Esophagus squamous epithelium (tissue), 5 donors: Measurements from ENCODE around the gene TREX2. TPM values are rescaled to one million over a fixed set of nuclear protein-coding genes. Genes with fewer than 3 reads are reported as not detected.

Experiments
- DNase-seq: peaks from one replicate; lab custom pipeline; 2025; lab: John Stamatoyannopoulos, UW
- H3K27ac ChIP-seq, 4 donors: fragments of 200-600 bp; sonication (generic); one replicate each; pipeline ENCODE4 v1.5.1; 2016 to 2019; ENCODE audit warnings: mild to moderate bottlenecking in 1 of 4
- H3K27me3 ChIP-seq, 4 donors: fragments of 200-600 bp; sonication (generic); 1 replicate in 3 of 4; 2 replicates in 1 of 4; pipeline versions ENCODE4 v1.5.1 to v1.6.0; 2017 to 2021; ENCODE audit warnings: antibody characterized with exemption in 1 of 4
- H3K36me3 ChIP-seq, 3 donors: fragments of 200-600 bp; sonication (generic); one replicate each; pipeline ENCODE4 v1.5.1; 2016 to 2019
- H3K4me1 ChIP-seq, 3 donors: fragments of 200-600 bp; sonication (generic); one replicate each; pipeline ENCODE4 v1.5.1; 2017 to 2019
- H3K4me3 ChIP-seq, 4 donors: fragments of 200-600 bp; sonication (generic); 1 replicate in 3 of 4; 2 replicates in 1 of 4; pipeline ENCODE4 v1.5.1; 2016 to 2019; ENCODE audit warnings: mild to moderate bottlenecking in 2 of 4, moderate library complexity in 1 of 4
- H3K9me3 ChIP-seq, 3 donors: fragments of 200-600 bp; sonication (generic); one replicate each; pipeline ENCODE4 v1.5.1; 2016 to 2019
- CTCF ChIP-seq, 6 experiments: fragments of 450-650 bp in 4 of 6; fragments of 200-600 bp in 2 of 6; sonication (generic) in 2 of 6; IDR thresholded peaks; one replicate each; pipeline ENCODE4 v1.5.1; 2016 to 2019; ENCODE audit warnings: antibody characterized with exemption in 6 of 6, mild to moderate bottlenecking in 4 of 6, moderate library complexity in 4 of 6
- POLR2A ChIP-seq, 4 donors: fragments of 450-650 bp; IDR thresholded peaks; one replicate each; pipeline ENCODE4 v1.6.1; 2017; ENCODE audit warnings: antibody characterized with exemption in 4 of 4, mild to moderate bottlenecking in 4 of 4, moderate library complexity in 3 of 4
- WGBS, 2 donors: methylation state at CpG; one replicate each; pipeline ENCODE4 v1.1.5; 2018; 5-methylcytosine and 5-hydroxymethylcytosine counted together
- intact Hi-C: fragments of 100-400 bp; cut with DNase I; formaldehyde crosslinking; loops from one replicate; pipeline ENCODE4 v1.15.0; 2022
- total RNA-seq, 4 donors: library from RNA; depleted of rRNA; stranded (reverse); fragments of >200 nt; gene quantifications; one replicate each; pipeline ENCODE4 v1.1.0, GENCODE V29; 2016
- donor health status: DM: yes; HTN: yes; CAD: no.

The TREX2 gene
- total RNA-seq, 4 donors from 2014 or later = 1.4 to 6.6 (median 4.3) TPM

DNA sequence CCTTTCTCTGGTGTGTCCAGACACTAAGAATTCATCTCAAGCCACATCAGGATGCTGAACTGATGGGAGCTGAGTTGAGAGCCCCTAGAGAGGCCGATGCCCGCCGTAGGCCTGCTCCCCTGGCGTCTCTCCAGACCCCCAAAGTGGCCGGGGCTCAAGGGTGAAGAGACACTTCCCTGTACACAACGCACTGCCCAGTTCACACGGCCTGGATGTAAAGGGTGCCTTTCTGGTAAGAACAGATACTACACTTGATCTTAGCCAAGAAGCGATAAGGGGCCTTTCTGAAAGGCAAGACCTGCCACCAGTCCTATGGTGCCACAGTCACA lies 5.1 kb upstream of the TREX2 start:
- H3K4me3 ChIP-seq = no peak overlapping the region
- no peak for TF ChIP-seq POLR2A (IDR thresholded peaks at IDR 0.05)
- TF ChIP-seq CTCF (IDR thresholded peaks at IDR 0.05) = no peak
- H3K36me3 ChIP-seq = peaks cover 0 to 49% (median 0%) of the 10 kb centered on the region in 3 donors
- H3K9me3 ChIP-seq = no peaks in the 10 kb centered on the region
- H3K27ac ChIP-seq = no peak overlapping the region
- no peaks in the 10 kb centered on the region for H3K27me3 ChIP-seq
- 89 to 100% methylated on average over 1 to 6 of the region's 8 CpGs for WGBS, 2 donors
- intact Hi-C loops = no loop called here
- no peak for DNase-seq
- peaks cover 0 to 1% (median 0%) of the 10 kb centered on the region in 3 donors for H3K4me1 ChIP-seq

DNA sequence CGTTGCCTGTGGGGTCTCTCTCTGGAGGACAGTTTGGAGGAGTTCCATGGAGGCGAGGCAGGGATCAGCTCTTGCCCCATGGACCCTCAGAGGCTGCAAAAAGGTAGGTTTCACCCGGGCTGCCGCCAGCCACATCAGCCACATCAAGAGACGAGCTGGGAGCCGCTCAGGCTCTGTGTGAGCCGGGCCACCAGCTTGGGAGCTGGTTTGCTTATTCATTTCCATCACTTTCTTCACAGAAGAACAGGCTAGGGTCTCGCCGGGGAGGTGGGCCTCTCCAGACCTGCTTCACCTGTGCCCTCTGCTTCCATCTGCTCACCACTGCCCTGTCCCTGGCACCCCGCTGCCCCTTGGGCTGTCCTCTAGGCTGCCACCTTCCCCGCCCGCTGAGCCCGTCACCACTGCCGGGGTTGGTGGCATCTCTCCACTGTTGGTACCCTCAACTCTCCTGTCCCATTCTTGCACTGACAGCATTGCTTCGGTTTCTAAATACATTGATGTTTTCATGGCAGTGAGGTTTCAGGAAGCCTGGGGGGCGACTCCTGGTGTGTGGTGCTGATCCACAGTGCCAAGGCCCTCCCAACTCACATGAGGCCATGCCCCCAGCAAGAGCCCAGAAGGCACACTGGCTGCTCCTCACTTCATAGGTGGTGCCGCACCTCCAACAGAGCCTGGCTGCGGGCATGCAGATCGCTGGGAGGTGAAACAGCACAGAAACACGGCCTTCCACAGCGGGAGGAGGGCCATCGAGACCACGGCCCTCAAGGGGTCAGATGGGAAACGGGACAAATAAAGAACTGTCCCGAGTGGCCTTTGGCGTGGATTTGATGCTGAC lies 4.5 kb upstream of the TREX2 start:
- TF ChIP-seq POLR2A (IDR thresholded peaks at IDR 0.05) (no peak), CTCF (IDR thresholded peaks at IDR 0.05) (no peak)
- WGBS, 2 donors = 80 to 100% methylated on average over 3 to 22 of the region's 26 CpGs
- DNase-seq = no peak
- no peak overlapping the region for H3K4me3 ChIP-seq
- H3K9me3 ChIP-seq = no peaks in the 10 kb centered on the region
- intact Hi-C loops = no loop called here
- H3K27ac ChIP-seq = no peak overlapping the region
- H3K27me3 ChIP-seq = no peaks in the 10 kb centered on the region
- no peaks in the 10 kb centered on the region for H3K4me1 ChIP-seq
- H3K36me3 ChIP-seq = peaks cover 0 to 43% (median 0%) of the 10 kb centered on the region in 3 donors

- intact Hi-C loops = no loop called here
- WGBS, 2 donors = 73 to 82% methylated on average over 4 to 12 of the region's 15 CpGs
- peaks cover 0 to 35% (median 0%) of the 10 kb centered on the region in 3 donors for H3K36me3 ChIP-seq
- H3K4me3 ChIP-seq = no peak overlapping the region
- no peaks in the 10 kb centered on the region for H3K27me3 ChIP-seq
- TF ChIP-seq CTCF (IDR thresholded peaks at IDR 0.05) (no peak), POLR2A (IDR thresholded peaks at IDR 0.05) (no peak)
- no peak overlapping the region for H3K27ac ChIP-seq
- no peak for DNase-seq
- H3K4me1 ChIP-seq = no peaks in the 10 kb centered on the region
- H3K9me3 ChIP-seq = no peaks in the 10 kb centered on the region
These were observed 3.7 kb upstream of the TREX2 start for GRCh38 chrX:153449368-153450113.

GRCh38 chrX:153448556-153449367 lies 2.9 kb upstream of the TREX2 start:
- H3K4me1 ChIP-seq = no peaks in the 10 kb centered on the region
- 87 to 96% methylated on average over 3 to 12 of the region's 21 CpGs for WGBS, 2 donors
- H3K9me3 ChIP-seq = no peaks in the 10 kb centered on the region
- TF ChIP-seq POLR2A (IDR thresholded peaks at IDR 0.05) = no peak
- TF ChIP-seq CTCF (IDR thresholded peaks at IDR 0.05) = no peak
- intact Hi-C loops = no loop called here
- peaks cover 0 to 28% (median 0%) of the 10 kb centered on the region in 3 donors for H3K36me3 ChIP-seq
- DNase-seq = no peak
- H3K4me3 ChIP-seq = no peak overlapping the region
- no peaks in the 10 kb centered on the region for H3K27me3 ChIP-seq
- H3K27ac ChIP-seq = no peak overlapping the region
